Measurements from ENCODE around the gene MRPS6. TPM values are rescaled to one million over a fixed set of nuclear protein-coding genes. Genes with fewer than 3 reads are reported as not detected.

Gene MRPS6
- total RNA-seq, 2 experiments from 2014 or later: 102 to 117 TPM

- Mint-ChIP-seq H3K4me3 (no peak overlapping the region), H3K36me3 (ENCODE audit: low read depth) (peaks cover 14% of the 10 kb centered on the region), H3K4me1 (peaks cover 35% of the 10 kb centered on the region), H3K9me3 (ENCODE audit: low read depth) (peaks cover 2% of the 10 kb centered on the region), H3K27me3 (no peaks in the 10 kb centered on the region), H3K27ac (no peak overlapping the region)
- ChIA-PET CTCF (no interaction called here), POLR2A (interaction anchor here (0.8 kb wide), 1 partner anchor 23 kb away, joined by 3 read pairs; no protein-coding TSS in a partner anchor)
- intact Hi-C loops (cut with DNase I, micrococcal nuclease): no loop called here
- DNase-seq: no peak
- ATAC-seq: no peak
These were observed 79.1 kb downstream of the MRPS6 start for GRCh38 chr21:34152500-34152899.

DNA sequence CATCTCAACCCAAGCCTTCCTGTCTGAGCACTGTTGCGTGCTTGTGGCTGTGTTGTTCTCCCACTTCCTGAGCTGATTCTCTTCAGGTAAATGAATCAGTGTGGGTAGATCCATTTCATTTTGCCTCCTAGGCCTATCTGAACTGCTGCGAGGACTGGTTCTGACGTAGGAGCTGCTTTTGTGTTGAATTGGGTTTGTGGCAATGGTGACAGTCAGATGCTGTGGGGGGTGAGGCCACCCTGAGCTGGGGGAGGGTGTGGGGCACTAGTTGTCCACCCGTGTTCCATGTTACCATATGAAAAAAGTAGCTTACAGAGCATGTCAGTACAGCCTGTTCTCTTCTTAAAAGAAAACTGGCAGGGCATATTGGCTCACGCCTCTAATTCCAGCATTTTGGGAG lies 81.5 kb downstream of the MRPS6 start:
- Mint-ChIP-seq H3K4me3 (no peak overlapping the region), H3K36me3 (ENCODE audit: low read depth) (peaks cover 14% of the 10 kb centered on the region), H3K27me3 (no peaks in the 10 kb centered on the region), H3K27ac (peak overlapping the region; percentile 82), H3K9me3 (ENCODE audit: low read depth) (peaks cover 7% of the 10 kb centered on the region), H3K4me1 (peaks cover 35% of the 10 kb centered on the region)
- DNase-seq: peak; percentile 53
- CTCF ChIA-PET: interaction anchor here (0.6 to 1.2 kb wide), 3 partner anchors 10 to 127 kb away, joined by 3 to 10 read pairs (median 3); no protein-coding TSS in a partner anchor
- peak; percentile 83 for ATAC-seq
- POLR2A ChIA-PET: interaction anchor here (1.4 kb wide), 1 partner anchor 26 kb away, joined by 3 read pairs; no protein-coding TSS in a partner anchor
- intact Hi-C loops (cut with DNase I, micrococcal nuclease): no loop called here

DNA sequence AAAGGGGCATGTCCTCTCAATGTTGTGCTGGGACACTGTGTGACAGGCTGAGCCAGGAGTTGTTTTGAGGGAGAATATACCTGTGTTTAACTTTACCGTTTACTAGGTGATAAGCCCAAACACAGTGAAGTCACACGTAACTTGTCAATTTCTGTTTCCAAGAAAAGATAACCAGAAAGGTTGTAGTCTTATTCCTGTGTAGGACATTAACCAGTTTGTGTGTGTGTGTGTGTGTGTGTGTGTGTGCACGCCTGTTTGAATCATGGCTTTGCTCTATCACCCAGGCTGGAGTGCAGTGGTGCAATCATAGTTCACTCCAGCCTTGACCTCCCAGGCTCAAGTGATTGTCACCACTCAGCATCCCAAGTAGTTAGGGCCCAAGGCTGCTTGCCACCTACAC lies 83.6 kb downstream of the MRPS6 start:
- H3K4me1 Mint-ChIP-seq: peaks cover 35% of the 10 kb centered on the region
- ATAC-seq (no peak), DNase-seq (no peak)
- peak overlapping the region; percentile 19 for H3K27ac Mint-ChIP-seq
- H3K4me3 Mint-ChIP-seq: no peak overlapping the region
- ChIA-PET CTCF (interaction anchor here (0.8 to 0.9 kb wide), 2 partner anchors 9 to 166 kb away, joined by 3 to 5 read pairs; no protein-coding TSS in a partner anchor), POLR2A (no interaction called here)
- intact Hi-C loops (cut with DNase I, micrococcal nuclease): no loop called here
- no peaks in the 10 kb centered on the region for H3K27me3 Mint-ChIP-seq
- H3K36me3 Mint-ChIP-seq (ENCODE audit: low read depth): peaks cover 20% of the 10 kb centered on the region
- peaks cover 9% of the 10 kb centered on the region for H3K9me3 Mint-ChIP-seq (ENCODE audit: low read depth)

GRCh38 chr21:34157521-34157920 lies 84.1 kb downstream of the MRPS6 start:
- no peak overlapping the region for H3K4me3 Mint-ChIP-seq
- CTCF ChIA-PET: interaction anchor here (0.9 to 1.0 kb wide), 2 partner anchors 9 to 233 kb away, joined by 3 read pairs; no protein-coding TSS in a partner anchor
- DNase-seq (no peak), ATAC-seq (no peak)
- H3K9me3 Mint-ChIP-seq (ENCODE audit: low read depth): peaks cover 9% of the 10 kb centered on the region
- H3K4me1 Mint-ChIP-seq: peaks cover 32% of the 10 kb centered on the region
- POLR2A ChIA-PET: no interaction called here
- intact Hi-C loops (cut with DNase I, micrococcal nuclease): no loop called here
- peaks cover 17% of the 10 kb centered on the region for H3K36me3 Mint-ChIP-seq (ENCODE audit: low read depth)
- H3K27me3 Mint-ChIP-seq: no peaks in the 10 kb centered on the region
- H3K27ac Mint-ChIP-seq: peak overlapping the region; percentile 66

DNA sequence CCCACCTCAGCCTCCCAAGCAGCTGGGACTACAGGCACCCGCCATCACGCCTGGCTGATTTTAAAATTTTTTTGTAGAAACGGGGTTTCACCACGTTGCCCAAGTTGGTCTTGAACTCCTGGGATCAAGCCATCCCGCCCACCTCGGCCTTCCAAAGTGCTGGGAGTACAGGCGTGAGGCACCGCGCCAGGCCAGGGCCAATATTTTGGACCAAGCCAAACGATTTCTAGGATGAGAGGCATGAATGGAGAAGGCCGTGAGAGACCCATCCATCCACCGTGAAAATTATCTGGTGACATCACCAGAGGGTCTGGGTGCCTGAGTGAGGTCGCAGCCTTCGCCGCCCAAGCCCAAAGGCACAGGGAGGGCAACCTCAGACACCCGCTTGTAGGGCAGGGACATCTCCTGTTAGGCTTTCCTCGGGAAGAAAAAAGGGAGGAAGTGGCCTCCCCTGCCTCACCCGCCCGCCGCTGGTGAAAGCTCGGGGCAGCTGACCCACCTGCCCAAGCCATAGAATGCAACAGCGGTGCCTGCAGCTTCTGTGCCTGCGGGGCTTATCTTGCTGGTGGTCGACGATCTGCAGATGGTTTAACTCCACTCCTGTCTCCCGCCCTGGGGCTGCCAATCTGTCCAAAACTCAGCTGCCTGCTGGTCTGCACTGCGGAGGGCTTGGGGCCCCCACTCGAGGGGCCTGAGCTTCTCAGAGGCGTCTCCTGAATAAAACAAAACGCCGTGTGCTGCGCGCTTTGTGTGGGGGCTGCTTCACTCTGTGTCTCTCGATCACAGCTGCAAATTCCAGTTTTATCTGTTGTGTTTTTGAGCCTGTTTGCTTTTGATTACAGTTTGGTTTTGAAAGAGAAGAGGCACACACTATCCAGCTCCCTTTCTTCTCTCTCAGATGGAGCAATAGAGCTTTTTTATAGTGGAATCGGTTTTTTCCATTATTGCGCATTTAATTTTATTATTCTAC lies 85.8 kb downstream of the MRPS6 start:
- H3K4me3 Mint-ChIP-seq: no peak overlapping the region
- H3K27ac Mint-ChIP-seq: no peak overlapping the region
- intact Hi-C loops (cut with DNase I, micrococcal nuclease): no loop called here
- H3K4me1 Mint-ChIP-seq: peaks cover 22% of the 10 kb centered on the region
- peaks cover 15% of the 10 kb centered on the region for H3K9me3 Mint-ChIP-seq (ENCODE audit: low read depth)
- peaks cover 16% of the 10 kb centered on the region for H3K36me3 Mint-ChIP-seq (ENCODE audit: low read depth)
- no peaks in the 10 kb centered on the region for H3K27me3 Mint-ChIP-seq
- DNase-seq (no peak), ATAC-seq (no peak)
- CTCF ChIA-PET: interaction anchor here (1.0 kb wide), 1 partner anchor 35 kb away, joined by 5 read pairs; no protein-coding TSS in a partner anchor
- POLR2A ChIA-PET: no interaction called here

DNA sequence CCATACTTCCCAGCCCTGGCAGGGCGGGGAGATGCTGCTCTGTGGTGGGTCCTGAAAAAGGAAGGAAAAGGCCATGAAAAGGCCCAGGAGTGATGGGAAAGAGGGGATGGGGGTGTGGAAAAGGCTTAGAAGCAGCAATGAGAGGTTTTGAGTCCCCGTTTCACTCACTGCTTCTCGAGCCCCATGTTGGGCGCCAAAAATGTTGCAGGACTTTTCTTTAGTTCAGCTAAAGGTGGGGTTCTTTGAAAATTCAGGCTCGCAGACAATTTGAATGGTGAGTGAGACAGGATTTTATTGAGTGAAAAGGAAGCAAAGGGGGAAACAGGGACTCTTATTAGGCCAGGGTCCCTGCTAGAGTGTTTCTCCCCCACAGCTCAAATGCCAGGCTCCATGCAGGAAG lies 93.1 kb downstream of the MRPS6 start:
- H3K36me3 Mint-ChIP-seq (ENCODE audit: low read depth): peaks cover 45% of the 10 kb centered on the region
- DNase-seq: no peak
- H3K4me3 Mint-ChIP-seq: no peak overlapping the region
- POLR2A ChIA-PET: no interaction called here
- peaks cover 36% of the 10 kb centered on the region for H3K9me3 Mint-ChIP-seq (ENCODE audit: low read depth)
- intact Hi-C loops (cut with DNase I, micrococcal nuclease): no loop called here
- no peaks in the 10 kb centered on the region for H3K27me3 Mint-ChIP-seq
- ATAC-seq: no peak
- no peak overlapping the region for H3K27ac Mint-ChIP-seq
- H3K4me1 Mint-ChIP-seq: no peaks in the 10 kb centered on the region
- CTCF ChIA-PET: interaction anchor here (0.6 to 1.2 kb wide), 5 partner anchors 9 to 209 kb away, joined by 3 to 4 read pairs (median 3); no protein-coding TSS in a partner anchor

GRCh38 chr21:34170886-34171285 lies 97.5 kb downstream of the MRPS6 start:
- no peaks in the 10 kb centered on the region for H3K4me1 Mint-ChIP-seq
- POLR2A ChIA-PET: no interaction called here
- intact Hi-C loops (cut with DNase I, micrococcal nuclease): no loop called here
- DNase-seq (no peak), ATAC-seq (no peak)
- no peaks in the 10 kb centered on the region for H3K27me3 Mint-ChIP-seq
- peaks cover 35% of the 10 kb centered on the region for H3K36me3 Mint-ChIP-seq (ENCODE audit: low read depth)
- H3K4me3 Mint-ChIP-seq: no peak overlapping the region
- peaks cover 42% of the 10 kb centered on the region for H3K9me3 Mint-ChIP-seq (ENCODE audit: low read depth)
- CTCF ChIA-PET: no interaction called here
- H3K27ac Mint-ChIP-seq: no peak overlapping the region

DNA sequence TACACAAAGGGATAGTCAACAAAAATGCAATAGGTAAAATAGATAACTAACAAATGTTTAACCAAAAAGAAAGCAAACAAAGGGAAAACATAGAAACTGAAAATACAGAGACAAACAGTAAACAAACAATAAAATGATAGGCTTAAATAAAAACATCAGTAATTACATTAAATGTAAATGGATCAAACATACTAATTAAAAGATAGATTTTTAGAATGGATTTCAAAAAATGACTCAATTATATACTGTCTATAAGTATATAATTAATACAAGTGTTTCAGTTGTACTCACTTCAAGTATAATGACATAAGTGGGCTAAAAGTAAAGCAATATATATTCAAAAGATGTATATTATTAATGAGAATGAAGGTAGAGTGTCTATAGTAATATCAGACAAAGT lies 101.1 kb downstream of the MRPS6 start:
- ATAC-seq (no peak), DNase-seq (no peak)
- Mint-ChIP-seq H3K4me1 (peaks cover 6% of the 10 kb centered on the region), H3K27me3 (no peaks in the 10 kb centered on the region), H3K36me3 (ENCODE audit: low read depth) (peaks cover 13% of the 10 kb centered on the region), H3K27ac (no peak overlapping the region), H3K9me3 (ENCODE audit: low read depth) (peaks cover 28% of the 10 kb centered on the region), H3K4me3 (no peak overlapping the region)
- ChIA-PET POLR2A (no interaction called here), CTCF (no interaction called here)
- intact Hi-C loops (cut with DNase I, micrococcal nuclease): no loop called here

GRCh38 chr21:34176448-34176847 lies 103.1 kb downstream of the MRPS6 start:
- ChIA-PET POLR2A (no interaction called here), CTCF (interaction anchor here (0.7 kb wide), 1 partner anchor 91 kb away, joined by 3 read pairs; no protein-coding TSS in a partner anchor)
- DNase-seq (no peak), ATAC-seq (no peak)
- Mint-ChIP-seq H3K36me3 (ENCODE audit: low read depth) (peaks cover 6% of the 10 kb centered on the region), H3K27ac (no peak overlapping the region), H3K4me1 (peaks cover 6% of the 10 kb centered on the region), H3K27me3 (no peaks in the 10 kb centered on the region), H3K4me3 (no peak overlapping the region), H3K9me3 (ENCODE audit: low read depth) (peaks cover 23% of the 10 kb centered on the region)
- intact Hi-C loops (cut with DNase I, micrococcal nuclease): no loop called here

GRCh38 chr21:34177919-34178567 lies 104.7 kb downstream of the MRPS6 start:
- ChIA-PET CTCF (no interaction called here), POLR2A (interaction anchor here (0.7 kb wide), 1 partner anchor 202 kb away, joined by 3 read pairs; no protein-coding TSS in a partner anchor)
- peaks cover 10% of the 10 kb centered on the region for H3K9me3 Mint-ChIP-seq (ENCODE audit: low read depth)
- ATAC-seq (peak; percentile 61), DNase-seq (no peak)
- peak overlapping the region; percentile 17 for H3K27ac Mint-ChIP-seq
- H3K4me1 Mint-ChIP-seq: peaks cover 6% of the 10 kb centered on the region
- intact Hi-C loops (cut with DNase I, micrococcal nuclease): no loop called here
- peaks cover 2% of the 10 kb centered on the region for H3K36me3 Mint-ChIP-seq (ENCODE audit: low read depth)
- H3K27me3 Mint-ChIP-seq: no peaks in the 10 kb centered on the region
- H3K4me3 Mint-ChIP-seq: no peak overlapping the region

DNA sequence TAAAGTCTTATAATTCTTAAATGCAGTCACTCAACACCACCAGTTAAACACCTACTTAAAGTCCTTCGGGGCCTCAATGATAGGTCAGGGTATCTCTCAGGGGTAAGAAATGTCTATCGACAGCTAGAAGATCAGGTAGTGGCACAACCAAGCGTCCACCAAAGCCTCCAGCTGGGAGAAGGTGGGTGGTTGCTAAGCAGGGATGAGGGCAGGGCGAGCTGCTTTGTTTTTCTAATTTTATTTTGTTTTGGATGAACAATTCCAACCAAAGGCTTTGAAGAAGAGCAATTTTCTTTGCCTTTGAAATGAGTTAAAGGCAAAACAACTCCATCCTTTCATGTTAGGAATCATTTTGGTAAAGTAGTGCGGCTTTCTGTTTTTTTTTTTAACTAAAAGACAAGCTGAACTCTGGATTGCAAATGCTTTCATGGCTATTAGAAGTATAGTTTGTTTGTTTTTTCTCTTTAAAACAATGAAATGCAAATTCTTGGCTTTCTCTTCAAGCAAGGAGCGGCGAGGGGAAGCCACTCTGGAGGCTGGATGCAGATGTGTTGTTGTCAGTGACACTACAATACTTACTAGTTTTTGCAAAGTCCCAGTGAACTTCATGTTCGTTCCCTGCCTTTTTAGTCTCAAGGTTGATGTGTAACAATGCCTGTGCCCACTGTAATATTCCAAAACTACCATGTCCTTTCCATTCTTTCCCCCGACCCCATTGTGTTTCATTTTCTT lies 106.0 kb downstream of the MRPS6 start:
- POLR2A ChIA-PET: interaction anchor here (0.5 kb wide), 1 partner anchor 469 kb away, joined by 3 read pairs; no protein-coding TSS in a partner anchor
- peaks cover 6% of the 10 kb centered on the region for H3K4me1 Mint-ChIP-seq
- peaks cover 6% of the 10 kb centered on the region for H3K9me3 Mint-ChIP-seq (ENCODE audit: low read depth)
- H3K27ac Mint-ChIP-seq: no peak overlapping the region
- intact Hi-C loops (cut with DNase I, micrococcal nuclease): no loop called here
- H3K36me3 Mint-ChIP-seq (ENCODE audit: low read depth): no peaks in the 10 kb centered on the region
- no peak overlapping the region for H3K4me3 Mint-ChIP-seq
- no peak for ATAC-seq
- CTCF ChIA-PET: no interaction called here
- DNase-seq: no peak
- H3K27me3 Mint-ChIP-seq: no peaks in the 10 kb centered on the region
